ENCODE measurements around the gene MYL12B. TPM values are rescaled to one million over a fixed set of nuclear protein-coding genes. Genes with fewer than 3 reads are reported as not detected.

MYL12B gene
- total and polyA plus RNA-seq, 2 of the 8 experiments (the other 6 are each of a cell fraction or from before 2014, with no cell fraction given): 174 to 188 TPM

- no peak overlapping the region for H3K9ac ChIP-seq (replicated peaks in 1 of 4; ENCODE audit: extremely low read depth in 1 of 4, low read depth in 3 of 4, low read length in 3 of 4)
- no peak for FAIRE-seq
- no peak overlapping the region for H4K5ac ChIP-seq (ENCODE audit: insufficient read length, low read depth, low read length)
- ChIA-PET POLR2A (ENCODE audit: partially characterized antibody) (no interaction called here), CTCF (ENCODE audit: partially characterized antibody) (no interaction called here)
- H4K20me1 ChIP-seq (replicated peaks in 1 of 2; ENCODE audit: control insufficient read depth in 1 of 2, insufficient read depth in 2 of 2, low read length in 2 of 2): no peaks in the 10 kb centered on the region
- H2BK15ac ChIP-seq (ENCODE audit: low read length): no peak overlapping the region
- no peak overlapping the region for H3K4me2 ChIP-seq (ENCODE audit: insufficient read depth in 1 of 2, low read depth in 2 of 2, low read length in 2 of 2)
- no peak overlapping the region for H2AK5ac ChIP-seq (ENCODE audit: low read depth, low read length)
- H3K36me3 ChIP-seq (ENCODE audit: control insufficient read depth in 2 of 4, insufficient read depth in 4 of 4, low read length in 3 of 4): no peaks in the 10 kb centered on the region
- no peak overlapping the region for H3K56ac ChIP-seq (replicated peaks; ENCODE audit: insufficient read length, low read depth, low read length)
- H3K27ac ChIP-seq (ENCODE audit: low read depth, low read length): no peak overlapping the region
- no peaks in the 10 kb centered on the region for H3K27me3 ChIP-seq (replicated peaks in 1 of 4; ENCODE audit: control insufficient read depth in 3 of 4, extremely low read depth in 1 of 4, insufficient read depth in 3 of 4, low read length in 3 of 4)
- no peak overlapping the region for H3K18ac ChIP-seq (ENCODE audit: extremely low read depth, low read length)
- H2AFZ ChIP-seq (ENCODE audit: low read length): no peak overlapping the region
- no peak overlapping the region for H3K4ac ChIP-seq (replicated peaks; ENCODE audit: insufficient read length, low read depth, low read length)
- H3K9me3 ChIP-seq (ENCODE audit: insufficient read depth in 2 of 2, low read depth in 1 of 2, low read length in 1 of 2): peaks cover 0 to 2% of the 10 kb centered on the region in 2 experiments; a peak in 1 of 4 replicates
- no peak overlapping the region for H4K91ac ChIP-seq (replicated peaks; ENCODE audit: insufficient read length, low read length)
- H3K23ac ChIP-seq (ENCODE audit: insufficient read length): no peak overlapping the region
- H2BK5ac ChIP-seq (ENCODE audit: low read depth, low read length): no peak overlapping the region
- H3K14ac ChIP-seq (ENCODE audit: insufficient read length): no peak overlapping the region
- H3K4me1 ChIP-seq (replicated peaks in 1 of 4; ENCODE audit: control insufficient read depth in 3 of 4, insufficient read depth in 4 of 4, low read length in 3 of 4): peaks cover 0 to 8% (median 2%) of the 10 kb centered on the region in 4 experiments; a peak in 3 of 7 replicates
- H4K8ac ChIP-seq (ENCODE audit: extremely low read depth, insufficient read depth, low read length): no peak overlapping the region
- H3K79me1 ChIP-seq (ENCODE audit: low read depth, low read length): no peaks in the 10 kb centered on the region
- no peak overlapping the region for H3K4me3 ChIP-seq (ENCODE audit: extremely low read depth in 1 of 4, insufficient read depth in 2 of 4, low read depth in 3 of 4, low read length in 4 of 4)
- TF ChIP-seq TBP (IDR thresholded peaks at IDR 0.05; ENCODE audit: low read depth, low read length): no peak
- TF ChIP-seq RXRA (IDR thresholded peaks at IDR 0.05; ENCODE audit: insufficient read depth, low read depth, low read length): no peak
- TF ChIP-seq TAF7 (optimal IDR thresholded peaks at IDR 0.05; ENCODE audit: borderline replicate concordance, low read depth, low read length): no peak
- no peak for TF ChIP-seq RAD21 (IDR thresholded peaks at IDR 0.05 in 1 of 2, conservative IDR thresholded peaks at IDR 0.05 in 1 of 2; ENCODE audit: low read depth in 2 of 2, low read length in 2 of 2)
- TF ChIP-seq BACH1 (IDR thresholded peaks at IDR 0.05; ENCODE audit: low read length): no peak
- WGBS, 2 experiments (ENCODE audit: extremely low coverage in 1 of 2, insufficient coverage in 1 of 2, insufficient read length in 1 of 2, insufficient replicate concordance in 2 of 2, low coverage in 1 of 2, low lambda C conversion rate in 2 of 2, missing lambda C conversion rate in 1 of 2): 88% methylated on average over 1 of the region's 1 CpG; no CpG with 5 or more reads in 1 of the 2 experiments
- DNase-seq (ENCODE audit: low read depth in 1 of 2, low spot score in 2 of 2): no peak
- H2BK12ac ChIP-seq (ENCODE audit: low read depth, low read length): no peak overlapping the region
- H2BK120ac ChIP-seq (replicated peaks; ENCODE audit: low read depth, low read length): no peak overlapping the region
- no peak overlapping the region for H2BK20ac ChIP-seq (ENCODE audit: low read length)
- no peaks in the 10 kb centered on the region for H3K79me2 ChIP-seq (ENCODE audit: control insufficient read depth in 1 of 2, insufficient read depth in 2 of 2, low read length in 2 of 2)
- H3K23me2 ChIP-seq (ENCODE audit: low read depth, low read length): no peaks in the 10 kb centered on the region
Observed at GRCh38 chr18:3233004-3233403, 28.9 kb upstream of the MYL12B start.

Measured in H1 (cell line).